Muscle of arm (tissue), 12 donors: ENCODE data around the gene ASTL. TPM values are rescaled to one million over a fixed set of nuclear protein-coding genes. Genes with fewer than 3 reads are reported as not detected.
A peak's percentile ranks its signal among the peaks of the same experiment; 100 is the strongest.

Experiments
- DNase-seq: peaks from one replicate; pipeline ENCODE4 v3.0.0-alpha.2; 2013
- polyA plus RNA-seq, 12 donors: library from polyadenylated mRNA; unstranded; fragments of 120-200 nt; gene quantifications; one replicate each; pipeline ENCODE4 v1.2.1, GENCODE V29; 2013; ENCODE audit not compliant: insufficient read length in 12 of 12

The ASTL gene
- polyA plus RNA-seq, 12 donors = 0.15 to 0.21 (median 0.20) TPM; not detected in 9

GRCh38 chr2:96159084-96159830, 21.0 kb upstream of the ASTL start:
- no peak for DNase-seq

GRCh38 chr2:96158554-96158940, 20.2 kb upstream of the ASTL start:
- DNase-seq = no peak

GRCh38 chr2:96157649-96158553, 19.6 kb upstream of the ASTL start:
- DNase-seq = no peak

- no peak for DNase-seq
These were observed 18.8 kb upstream of the ASTL start for GRCh38 chr2:96156926-96157648.

- no peak for DNase-seq
These were observed 17.9 kb upstream of the ASTL start for GRCh38 chr2:96156011-96156820.

- DNase-seq = no peak
These were observed 16.4 kb upstream of the ASTL start for GRCh38 chr2:96154506-96155380.

- no peak for DNase-seq
These were observed 15.7 kb upstream of the ASTL start for GRCh38 chr2:96153991-96154431.

- DNase-seq = no peak
These were observed 15.0 kb upstream of the ASTL start for GRCh38 chr2:96153291-96153713.

GRCh38 chr2:96152304-96153161, 14.2 kb upstream of the ASTL start:
- DNase-seq = no peak

- no peak for DNase-seq
These were observed 13.4 kb upstream of the ASTL start for GRCh38 chr2:96151595-96152303.

- no peak for DNase-seq
These were observed 12.7 kb upstream of the ASTL start for GRCh38 chr2:96150791-96151594.

- DNase-seq = no peak
These were observed 11.8 kb upstream of the ASTL start for GRCh38 chr2:96150007-96150640.

- DNase-seq = peak; percentile 49
These were observed 10.3 kb upstream of the ASTL start for GRCh38 chr2:96148410-96149217.

- DNase-seq = no peak
These were observed 9.4 kb upstream of the ASTL start for GRCh38 chr2:96147593-96148201.

- no peak for DNase-seq
These were observed 8.7 kb upstream of the ASTL start for GRCh38 chr2:96146881-96147592.
